GM12878 (cell line): ENCODE results near the gene IL36B. TPM values are rescaled to one million over a fixed set of nuclear protein-coding genes. Genes with fewer than 3 reads are reported as not detected.

Source experiments
- ATAC-seq: fragments of 200-7000 bp; cut with Tn5 transposase; 3 replicates; pipeline ENCODE4 v1.9.1; 2020; ENCODE audit warnings: mild to moderate bottlenecking, moderate library complexity
- BruUV-seq: library from RNA; stranded (reverse); fragments of 400-500 nt; replicated peaks from 2 replicates; lab custom pipeline; 2021; lab: Mats Ljungman, UMichigan
- CTCF ChIA-PET: fragments of 300-600 bp; sonication (Branson Sonifier 250); formaldehyde crosslinking; extraction: SDS; loops from one replicate; lab custom pipeline; 2021; ENCODE audit warnings: inconsistent platforms; lab: Yijun Ruan, JAX
- POLR2A ChIA-PET: fragments of 350-600 bp; formaldehyde crosslinking; extraction: SDS; loops from one replicate; lab custom pipeline; 2021; ENCODE audit warnings: inconsistent platforms; lab: Charles Lee
- RAD21 ChIA-PET: fragments of 300-600 bp; sonication (Branson Sonifier 250); formaldehyde crosslinking; loops from one replicate; lab custom pipeline; 2023; ENCODE audit warnings: antibody characterized with exemption; ENCODE audit not compliant: unreplicated experiment; lab: Charles Lee
- SMC1A ChIA-PET: fragments of 300-600 bp; sonication (Branson Sonifier 250); formaldehyde crosslinking; loops from one replicate; lab custom pipeline; 2023; ENCODE audit not compliant: unreplicated experiment, uncharacterized antibody; lab: Charles Lee
- DNase-seq: peaks from one replicate; pipeline ENCODE4 v3.0.0-alpha.2; 2011; ENCODE audit warnings: low read depth, low spot score
- FAIRE-seq: peaks from 3 replicates; lab custom pipeline; 2011; peaks lifted over from hg19 to GRCh38; lab: Jason Lieb, UNC
- H2AFZ ChIP-seq: 2 replicates; pipeline ENCODE4 v1.6.0; 2011; ENCODE audit warnings: low read depth, low read length, control low read depth; ENCODE audit not compliant: control insufficient read depth
- H3K27ac ChIP-seq: 2 replicates; pipeline ENCODE4 v1.5.1; 2011; ENCODE audit warnings: control low read depth; ENCODE audit not compliant: control insufficient read depth, insufficient read depth
- H3K27me3 ChIP-seq, 2 experiments: replicated peaks in 1 of 2; 2 replicates each; pipeline versions ENCODE4 v1.6.0 to v1.6.1; 2011; ENCODE audit warnings: low read length in 1 of 2; ENCODE audit not compliant: control insufficient read depth in 2 of 2, insufficient read depth in 2 of 2
- H3K36me3 ChIP-seq, 2 experiments: 2 replicates each; pipeline ENCODE4 v1.5.1; 2011; ENCODE audit warnings: low read length in 1 of 2; ENCODE audit not compliant: control insufficient read depth in 2 of 2, insufficient read depth in 2 of 2
- H3K4me1 ChIP-seq: 2 replicates; pipeline ENCODE4 v1.6.1; 2011; ENCODE audit warnings: mild to moderate bottlenecking, low read length, moderate library complexity, mixed read lengths; ENCODE audit not compliant: control insufficient read depth, insufficient read depth
- H3K4me2 ChIP-seq: 2 replicates; pipeline ENCODE4 v1.6.0; 2011; ENCODE audit warnings: control low read depth; ENCODE audit not compliant: control insufficient read depth, insufficient read depth
- H3K4me3 ChIP-seq: fragments of 200-600 bp; sonication (generic); 2 replicates; pipeline ENCODE4 v1.5.1; 2016
- H3K79me2 ChIP-seq: 2 replicates; pipeline ENCODE4 v1.6.0; 2011; ENCODE audit warnings: low read length; ENCODE audit not compliant: control insufficient read depth, insufficient read depth
- H3K9ac ChIP-seq: 2 replicates; pipeline ENCODE4 v1.8.0; 2011; ENCODE audit warnings: low read length, control low read depth, mixed read lengths; ENCODE audit not compliant: control insufficient read depth, insufficient read depth
- H3K9me3 ChIP-seq: replicated peaks from 3 replicates; pipeline ENCODE4 v1.5.1; 2011; ENCODE audit warnings: mild to moderate bottlenecking, low read length; ENCODE audit not compliant: control insufficient read depth, insufficient read depth
- H4K20me1 ChIP-seq: 2 replicates; pipeline ENCODE4 v1.6.0; 2011; ENCODE audit not compliant: control insufficient read depth, insufficient read depth
- ATF3 ChIP-seq: IDR thresholded peaks from 2 replicates; pipeline ENCODE4 v1.6.1; 2011; ENCODE audit warnings: low read depth, mild to moderate bottlenecking, low read length, moderate library complexity, borderline replicate concordance; ENCODE audit errors: extremely low read depth
- CHD2 ChIP-seq: IDR thresholded peaks from 2 replicates; pipeline ENCODE4 v1.6.1; 2011; ENCODE audit warnings: low read depth, low read length, improper control_type of control experiment, borderline replicate concordance
- CREB1 ChIP-seq: IDR thresholded peaks from 2 replicates; pipeline ENCODE4 v1.6.1; 2012; ENCODE audit warnings: low read depth, mild to moderate bottlenecking, inconsistent platforms
- GABPA ChIP-seq: IDR thresholded peaks from 2 replicates; pipeline ENCODE4 v1.6.1; 2014; ENCODE audit warnings: antibody characterized with exemption, low read depth, mild to moderate bottlenecking, inconsistent platforms
- HDGF ChIP-seq: fragments of 450-650 bp; IDR thresholded peaks from 2 replicates; pipeline ENCODE4 v1.6.1; 2016; ENCODE audit warnings: antibody characterized with exemption
- NR2C1 ChIP-seq: fragments of 450-650 bp; IDR thresholded peaks from 2 replicates; pipeline ENCODE4 v1.6.1; 2017; ENCODE audit warnings: antibody characterized with exemption, mild to moderate bottlenecking, moderate library complexity
- PAX5 ChIP-seq: IDR thresholded peaks from 2 replicates; pipeline ENCODE4 v1.6.1; 2011; ENCODE audit warnings: low read depth, low read length, borderline replicate concordance
- SMAD5 ChIP-seq: IDR thresholded peaks from 2 replicates; pipeline ENCODE4 v1.6.1; 2016; ENCODE audit warnings: antibody characterized with exemption, low read depth
- TBL1XR1 ChIP-seq: IDR thresholded peaks from 2 replicates; pipeline ENCODE4 v1.6.1; 2012; ENCODE audit warnings: low read depth, low read length, improper control_type of control experiment
- TCF12 ChIP-seq: IDR thresholded peaks from 2 replicates; pipeline ENCODE4 v1.6.1; 2011; ENCODE audit warnings: low read depth, mild to moderate bottlenecking, low read length
- TCF7 ChIP-seq: IDR thresholded peaks from 2 replicates; pipeline ENCODE4 v1.6.1; 2014; ENCODE audit warnings: antibody characterized with exemption, borderline replicate concordance
- WGBS: methylation state at CpG from one replicate; pipeline ENCODE4 v1.1.6; 2016; ENCODE audit warnings: low lambda C conversion rate; ENCODE audit not compliant: insufficient replicate concordance, insufficient coverage; ENCODE audit errors: missing lambda C conversion rate; 5-methylcytosine and 5-hydroxymethylcytosine counted together
- in situ Hi-C: fragments of 300-500 bp; cut with MboI; formaldehyde crosslinking; loops from 9 replicates; pipeline ENCODE4 v1.14.3; 2018; ENCODE audit warnings: mixed read lengths
- intact Hi-C: fragments of 100-400 bp; cut with micrococcal nuclease; formaldehyde crosslinking; loops from one replicate; pipeline ENCODE4 v1.14.2; 2022; ENCODE audit not compliant: unreplicated experiment
- polyA plus RNA-seq, 11 experiments: library from polyadenylated mRNA; depleted of rRNA in 4 of 11; unstranded in 6 of 11; stranded (reverse) in 5 of 11; fragments of >200 nt; fragmentation: Nextera tagmentation in 4 of 11; fragmentation: Illumina TruSeq in 1 of 11; extraction: Ambion mirVana in 4 of 11; extraction: Trizol in 1 of 11; gene quantifications; 1 replicate in 1 of 11; 2 replicates in 10 of 11; pipeline versions ENCODE4 v1.2.1 to v1.2.3, GENCODE V29; 2011 to 2016; ENCODE audit warnings: inconsistent platforms in 2 of 11, missing spikeins in 2 of 11, low read depth in 1 of 11
- total RNA-seq, 4 experiments: library from RNA; depleted of rRNA in 3 of 4; stranded (reverse); fragments of >200 nt in 3 of 4; fragmentation: Illumina TruSeq in 1 of 4; extraction: Trizol in 1 of 4; gene quantifications; 2 replicates each; pipeline versions ENCODE4 v1.2.1 to v1.2.3, GENCODE V29; 2013 to 2021
- TF ChIP-seq, protein P1 (sequence below): fragments of 450-650 bp; IDR thresholded peaks from 2 replicates; pipeline ENCODE4 v1.6.1; 2014; ENCODE audit warnings: mild to moderate bottlenecking
- TF ChIP-seq, protein P2 (sequence below): fragments of 150-350 bp; IDR thresholded peaks from 2 replicates; pipeline ENCODE4 v1.6.1; 2014; ENCODE audit warnings: mild to moderate bottlenecking, low read depth, low read length

The IL36B gene
- total and polyA plus RNA-seq, 10 of the 15 experiments (the other 5 are each of a cell fraction or from before 2014, with no cell fraction given), result not detected

DNA sequence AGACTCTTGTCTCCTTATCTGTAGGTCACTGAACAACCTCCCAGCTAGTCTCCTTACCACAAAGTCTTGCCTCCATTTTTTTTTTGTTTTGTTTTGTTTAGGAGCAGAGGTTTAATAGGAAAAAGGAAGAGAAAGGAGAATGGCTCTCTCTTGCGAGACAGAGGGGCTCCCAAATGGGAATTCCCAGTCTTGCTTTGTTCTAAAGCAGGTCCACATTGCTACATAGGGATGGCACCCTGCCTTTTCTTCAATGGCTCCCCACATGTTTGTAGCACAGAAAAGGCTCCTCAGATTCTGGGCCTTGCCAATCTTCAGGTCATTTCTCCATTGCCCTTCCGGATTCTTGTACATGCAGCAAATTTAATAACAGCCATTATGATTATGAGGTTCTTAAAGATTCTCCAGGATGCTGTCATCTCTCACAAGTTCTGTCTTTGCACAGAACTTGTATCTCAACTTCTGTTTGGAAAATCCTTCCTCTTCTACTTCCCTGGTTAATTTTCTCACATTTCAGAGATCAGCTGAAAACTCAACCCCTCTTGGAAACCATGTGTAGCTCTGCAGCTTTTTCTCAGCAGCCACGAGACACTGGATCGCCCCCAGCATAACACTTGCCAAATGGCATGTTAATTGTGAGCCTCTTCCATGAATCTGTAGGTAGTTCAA lies 38.7 kb upstream of the IL36B start:
- DNase-seq (no peak), ATAC-seq (no peak), FAIRE-seq (no peak)
- H3K4me2 ChIP-seq, result no peak overlapping the region
- in situ Hi-C loops, result no loop called here
- H4K20me1 ChIP-seq, result no peaks in the 10 kb centered on the region
- H3K4me1 ChIP-seq, result no peaks in the 10 kb centered on the region
- H3K9ac ChIP-seq, result no peak overlapping the region
- H3K4me3 ChIP-seq, result no peak overlapping the region
- H3K27ac ChIP-seq, result no peak overlapping the region
- SMC1A ChIA-PET, result no interaction called here
- CTCF ChIA-PET, result interaction anchor here (3.5 kb wide), 1 partner anchor 11 kb away, joined by 15 read pairs; no protein-coding TSS in a partner anchor
- H2AFZ ChIP-seq, result no peak overlapping the region
- no peaks in the 10 kb centered on the region; a peak in 1 of 4 replicates for H3K27me3 ChIP-seq
- TF ChIP-seq GABPA, result no peak
- TF ChIP-seq, protein P1, sequence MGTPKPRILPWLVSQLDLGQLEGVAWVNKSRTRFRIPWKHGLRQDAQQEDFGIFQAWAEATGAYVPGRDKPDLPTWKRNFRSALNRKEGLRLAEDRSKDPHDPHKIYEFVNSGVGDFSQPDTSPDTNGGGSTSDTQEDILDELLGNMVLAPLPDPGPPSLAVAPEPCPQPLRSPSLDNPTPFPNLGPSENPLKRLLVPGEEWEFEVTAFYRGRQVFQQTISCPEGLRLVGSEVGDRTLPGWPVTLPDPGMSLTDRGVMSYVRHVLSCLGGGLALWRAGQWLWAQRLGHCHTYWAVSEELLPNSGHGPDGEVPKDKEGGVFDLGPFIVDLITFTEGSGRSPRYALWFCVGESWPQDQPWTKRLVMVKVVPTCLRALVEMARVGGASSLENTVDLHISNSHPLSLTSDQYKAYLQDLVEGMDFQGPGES, result no peak
- TF ChIP-seq CREB1, result no peak
- TF ChIP-seq HDGF, result no peak
- TF ChIP-seq SMAD5, result no peak
- no peak for TF ChIP-seq PAX5
- TF ChIP-seq ATF3, result no peak
- no peak for TF ChIP-seq TCF12
- TF ChIP-seq TCF7, result no peak
- TF ChIP-seq TBL1XR1, result no peak
- TF ChIP-seq CHD2, result no peak
- TF ChIP-seq NR2C1, result no peak
- TF ChIP-seq, protein P2, sequence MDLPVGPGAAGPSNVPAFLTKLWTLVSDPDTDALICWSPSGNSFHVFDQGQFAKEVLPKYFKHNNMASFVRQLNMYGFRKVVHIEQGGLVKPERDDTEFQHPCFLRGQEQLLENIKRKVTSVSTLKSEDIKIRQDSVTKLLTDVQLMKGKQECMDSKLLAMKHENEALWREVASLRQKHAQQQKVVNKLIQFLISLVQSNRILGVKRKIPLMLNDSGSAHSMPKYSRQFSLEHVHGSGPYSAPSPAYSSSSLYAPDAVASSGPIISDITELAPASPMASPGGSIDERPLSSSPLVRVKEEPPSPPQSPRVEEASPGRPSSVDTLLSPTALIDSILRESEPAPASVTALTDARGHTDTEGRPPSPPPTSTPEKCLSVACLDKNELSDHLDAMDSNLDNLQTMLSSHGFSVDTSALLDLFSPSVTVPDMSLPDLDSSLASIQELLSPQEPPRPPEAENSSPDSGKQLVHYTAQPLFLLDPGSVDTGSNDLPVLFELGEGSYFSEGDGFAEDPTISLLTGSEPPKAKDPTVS, result no peak
- intact Hi-C loops, result no loop called here
- no peaks in the 10 kb centered on the region for H3K9me3 ChIP-seq
- no peaks in the 10 kb centered on the region for H3K79me2 ChIP-seq
- POLR2A ChIA-PET, result no interaction called here
- H3K36me3 ChIP-seq, result no peaks in the 10 kb centered on the region
- RAD21 ChIA-PET, result no interaction called here
- BruUV-seq, result no TSS peak
- 25% methylated on average over 4 of the region's 4 CpGs for WGBS
